HG02798 (cell line): ENCODE data around the gene C2orf76.
A peak's percentile ranks its signal among the peaks of the same experiment; 100 is the strongest.

Source experiments
- ATAC-seq: cut with Tn5 transposase; IDR thresholded peaks from one replicate; pipeline ENCODE4 v1.9.1; 2021; ENCODE audit warnings: mild to moderate bottlenecking; ENCODE audit not compliant: unreplicated experiment, poor library complexity

C2orf76 gene

GRCh38 chr2:119338826-119339561 is 27.6 kb downstream of the C2orf76 start:
- peak; percentile 100 for ATAC-seq

- no peak for ATAC-seq
Measured at GRCh38 chr2:119338272-119338671, 28.4 kb downstream of the C2orf76 start.

GRCh38 chr2:119337749-119338148 is 28.9 kb downstream of the C2orf76 start:
- no peak for ATAC-seq

- ATAC-seq, result no peak
Measured at GRCh38 chr2:119333833-119334232, 32.8 kb downstream of the C2orf76 start.

GRCh38 chr2:119333360-119333759 is 33.3 kb downstream of the C2orf76 start:
- ATAC-seq, result no peak

GRCh38 chr2:119332953-119333352 is 33.7 kb downstream of the C2orf76 start:
- ATAC-seq, result no peak

GRCh38 chr2:119327431-119327830 is 39.2 kb downstream of the C2orf76 start:
- ATAC-seq, result no peak

- ATAC-seq, result no peak
Measured at GRCh38 chr2:119326938-119327337, 39.7 kb downstream of the C2orf76 start.

- ATAC-seq, result no peak
Measured at GRCh38 chr2:119324685-119325270, 41.9 kb downstream of the C2orf76 start.

- no peak for ATAC-seq
Measured at GRCh38 chr2:119323459-119323858, 43.2 kb downstream of the C2orf76 start.

- ATAC-seq, result no peak
Measured at GRCh38 chr2:119319593-119319992, 47.0 kb downstream of the C2orf76 start.

- ATAC-seq, result no peak
Measured at GRCh38 chr2:119317554-119317953, 49.1 kb downstream of the C2orf76 start.

- ATAC-seq, result no peak
Measured at GRCh38 chr2:119316066-119316465, 50.6 kb downstream of the C2orf76 start.

GRCh38 chr2:119315241-119315925 is 51.3 kb downstream of the C2orf76 start:
- no peak for ATAC-seq

- no peak for ATAC-seq
Measured at GRCh38 chr2:119311831-119312230, 54.8 kb downstream of the C2orf76 start.

GRCh38 chr2:119311371-119311770 is 55.3 kb downstream of the C2orf76 start:
- no peak for ATAC-seq

GRCh38 chr2:119308793-119309330 is 57.8 kb downstream of the C2orf76 start:
- ATAC-seq, result no peak

- no peak for ATAC-seq
Measured at GRCh38 chr2:119307419-119308140, 59.1 kb downstream of the C2orf76 start.

GRCh38 chr2:119306196-119306590 is 60.4 kb downstream of the C2orf76 start:
- no peak for ATAC-seq

- no peak for ATAC-seq
Measured at GRCh38 chr2:119305497-119306195, 61.0 kb downstream of the C2orf76 start.
